Thoracic aorta (tissue), 2 donors: Measurements from ENCODE around the gene SLC28A3. TPM values are rescaled to one million over a fixed set of nuclear protein-coding genes. Genes with fewer than 3 reads are reported as not detected.

Experiments
- ATAC-seq: fragments of 150-250 bp; one replicate; pipeline ENCODE4 v1.8.0; 2017; ENCODE audit warnings: low read depth; ENCODE audit not compliant: insufficient number of reproducible peaks, low FRiP score
- DNase-seq: peaks from one replicate; pipeline ENCODE4 v3.0.0-alpha.2; 2020; ENCODE audit warnings: low spot score
- H3K27ac ChIP-seq, 2 donors: fragments of 200-600 bp; sonication (generic); 1 replicate in 1 of 2; 2 replicates in 1 of 2; pipeline ENCODE4 v1.5.1; 2016; ENCODE audit warnings: mild to moderate bottlenecking in 2 of 2, moderate library complexity in 2 of 2
- H3K27me3 ChIP-seq: fragments of 200-600 bp; sonication (generic); replicated peaks from 2 replicates; pipeline ENCODE4 v1.6.0; 2016; ENCODE audit warnings: mild to moderate bottlenecking; ENCODE audit not compliant: insufficient read depth
- H3K36me3 ChIP-seq: fragments of 200-600 bp; sonication (generic); one replicate; pipeline ENCODE4 v1.5.1; 2016
- H3K4me1 ChIP-seq, 2 donors: fragments of 200-600 bp; sonication (generic); 1 replicate in 1 of 2; 2 replicates in 1 of 2; pipeline versions ENCODE4 v1.5.1 to v1.6.0; 2016; ENCODE audit warnings: low read depth in 2 of 2, mild to moderate bottlenecking in 1 of 2; ENCODE audit not compliant: control insufficient read depth in 1 of 2
- H3K4me3 ChIP-seq: fragments of 200-600 bp; sonication (generic); 2 replicates; pipeline ENCODE4 v1.5.1; 2016; ENCODE audit warnings: mild to moderate bottlenecking
- H3K9me3 ChIP-seq: fragments of 200-600 bp; sonication (generic); 2 replicates; pipeline ENCODE4 v1.5.1; 2016
- total RNA-seq, 2 donors: library from RNA; depleted of rRNA; stranded (reverse); fragments of >200 nt; gene quantifications; one replicate each; pipeline versions ENCODE4 v1.1.0 to v1.2.3, GENCODE V29; 2016
- TF ChIP-seq, protein P1 (sequence below): fragments of 200-600 bp; sonication (generic); IDR thresholded peaks from one replicate; pipeline ENCODE4 v1.5.1; 2019; ENCODE audit warnings: antibody characterized with exemption

Gene SLC28A3
- total RNA-seq, 2 donors from 2014 or later = 0.21 TPM; not detected in 1

- no peak overlapping the region for H3K27ac ChIP-seq
- peak overlapping the region; percentile 39 for H3K4me3 ChIP-seq
- ATAC-seq (no peak), DNase-seq (no peak)
- no peaks in the 10 kb centered on the region for H3K9me3 ChIP-seq
- H3K27me3 ChIP-seq = no peaks in the 10 kb centered on the region
- no peaks in the 10 kb centered on the region for H3K4me1 ChIP-seq
- TF ChIP-seq, protein P1, sequence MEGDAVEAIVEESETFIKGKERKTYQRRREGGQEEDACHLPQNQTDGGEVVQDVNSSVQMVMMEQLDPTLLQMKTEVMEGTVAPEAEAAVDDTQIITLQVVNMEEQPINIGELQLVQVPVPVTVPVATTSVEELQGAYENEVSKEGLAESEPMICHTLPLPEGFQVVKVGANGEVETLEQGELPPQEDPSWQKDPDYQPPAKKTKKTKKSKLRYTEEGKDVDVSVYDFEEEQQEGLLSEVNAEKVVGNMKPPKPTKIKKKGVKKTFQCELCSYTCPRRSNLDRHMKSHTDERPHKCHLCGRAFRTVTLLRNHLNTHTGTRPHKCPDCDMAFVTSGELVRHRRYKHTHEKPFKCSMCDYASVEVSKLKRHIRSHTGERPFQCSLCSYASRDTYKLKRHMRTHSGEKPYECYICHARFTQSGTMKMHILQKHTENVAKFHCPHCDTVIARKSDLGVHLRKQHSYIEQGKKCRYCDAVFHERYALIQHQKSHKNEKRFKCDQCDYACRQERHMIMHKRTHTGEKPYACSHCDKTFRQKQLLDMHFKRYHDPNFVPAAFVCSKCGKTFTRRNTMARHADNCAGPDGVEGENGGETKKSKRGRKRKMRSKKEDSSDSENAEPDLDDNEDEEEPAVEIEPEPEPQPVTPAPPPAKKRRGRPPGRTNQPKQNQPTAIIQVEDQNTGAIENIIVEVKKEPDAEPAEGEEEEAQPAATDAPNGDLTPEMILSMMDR = no peak
- H3K36me3 ChIP-seq = no peaks in the 10 kb centered on the region
Measured at GRCh38 chr9:84270847-84271530, 69.6 kb downstream of the SLC28A3 start.

GRCh38 chr9:84266087-84266561, 74.4 kb downstream of the SLC28A3 start:
- ATAC-seq (no peak), DNase-seq (no peak)
- Histone ChIP-seq H3K27ac (no peak overlapping the region), H3K4me1 (no peaks in the 10 kb centered on the region), H3K27me3 (no peaks in the 10 kb centered on the region), H3K9me3 (no peaks in the 10 kb centered on the region), H3K4me3 (no peak overlapping the region), H3K36me3 (no peaks in the 10 kb centered on the region)
- TF ChIP-seq, protein P1 = no peak

DNA sequence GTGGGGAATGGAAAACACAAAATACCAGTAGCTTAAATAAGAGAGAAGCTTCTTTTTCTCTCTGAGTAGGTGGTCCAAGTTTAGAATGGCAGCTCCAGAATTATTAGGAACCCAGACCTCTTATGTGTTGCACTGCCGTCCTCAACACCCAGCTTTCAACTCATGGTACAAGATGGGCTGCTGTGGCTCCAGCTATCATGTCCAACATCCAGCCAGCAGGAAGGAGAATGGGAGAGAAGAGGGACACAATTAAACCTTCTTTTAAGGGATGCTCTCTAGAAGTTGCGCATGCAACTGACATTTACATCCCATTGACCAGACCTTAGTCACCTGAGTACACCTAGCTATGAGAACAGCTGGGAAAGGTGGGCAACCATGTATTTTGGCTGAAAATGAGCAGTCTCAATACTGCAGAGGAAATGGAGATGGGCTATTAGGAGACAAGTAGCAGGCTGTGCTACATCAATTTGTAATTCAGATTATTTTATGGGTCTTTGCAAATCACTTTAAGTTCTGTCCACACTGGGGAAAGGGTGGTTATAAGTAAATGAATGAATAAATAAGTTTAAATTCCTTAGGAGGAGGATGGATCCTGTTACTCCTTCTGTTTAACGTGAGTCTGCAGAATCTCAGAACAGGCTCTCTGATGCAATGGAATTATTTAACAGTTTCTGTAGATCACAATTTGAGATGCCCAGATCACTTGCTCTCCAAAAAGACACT, 76.1 kb downstream of the SLC28A3 start:
- DNase-seq (no peak), ATAC-seq (no peak)
- Histone ChIP-seq H3K27me3 (no peaks in the 10 kb centered on the region), H3K4me1 (no peaks in the 10 kb centered on the region), H3K27ac (no peak overlapping the region), H3K4me3 (no peak overlapping the region), H3K36me3 (no peaks in the 10 kb centered on the region), H3K9me3 (no peaks in the 10 kb centered on the region)
- TF ChIP-seq, protein P1 = no peak

- Histone ChIP-seq H3K4me1 (no peaks in the 10 kb centered on the region), H3K9me3 (no peaks in the 10 kb centered on the region), H3K4me3 (peak overlapping the region; percentile 68), H3K27me3 (no peaks in the 10 kb centered on the region), H3K36me3 (no peaks in the 10 kb centered on the region), H3K27ac (no peak overlapping the region)
- TF ChIP-seq, protein P1 = peak; percentile 85
- peak; percentile 81 for ATAC-seq
- peak; percentile 23 for DNase-seq
Measured at GRCh38 chr9:84261070-84261746, 79.3 kb downstream of the SLC28A3 start.

GRCh38 chr9:84258371-84258770, 82.2 kb downstream of the SLC28A3 start:
- no peak for DNase-seq
- TF ChIP-seq, protein P1 = no peak
- H3K4me3 ChIP-seq = no peak overlapping the region
- no peak overlapping the region for H3K27ac ChIP-seq
- ATAC-seq = no peak
- H3K36me3 ChIP-seq = no peaks in the 10 kb centered on the region
- no peaks in the 10 kb centered on the region for H3K4me1 ChIP-seq
- H3K9me3 ChIP-seq = no peaks in the 10 kb centered on the region
- H3K27me3 ChIP-seq = no peaks in the 10 kb centered on the region
